GM21529 (cell line): ENCODE measurements around the gene IGSF11.
"Not testable (repeated sequence)": the region's sequence is repeated elsewhere in the genome, so short reads cannot be mapped to it uniquely, and the experiment has no call there.

Experiments
- ATAC-seq: cut with Tn5 transposase; IDR thresholded peaks from one replicate; pipeline ENCODE4 v1.9.1; 2021; ENCODE audit not compliant: unreplicated experiment

The IGSF11 gene, protein sequence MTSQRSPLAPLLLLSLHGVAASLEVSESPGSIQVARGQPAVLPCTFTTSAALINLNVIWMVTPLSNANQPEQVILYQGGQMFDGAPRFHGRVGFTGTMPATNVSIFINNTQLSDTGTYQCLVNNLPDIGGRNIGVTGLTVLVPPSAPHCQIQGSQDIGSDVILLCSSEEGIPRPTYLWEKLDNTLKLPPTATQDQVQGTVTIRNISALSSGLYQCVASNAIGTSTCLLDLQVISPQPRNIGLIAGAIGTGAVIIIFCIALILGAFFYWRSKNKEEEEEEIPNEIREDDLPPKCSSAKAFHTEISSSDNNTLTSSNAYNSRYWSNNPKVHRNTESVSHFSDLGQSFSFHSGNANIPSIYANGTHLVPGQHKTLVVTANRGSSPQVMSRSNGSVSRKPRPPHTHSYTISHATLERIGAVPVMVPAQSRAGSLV

GRCh38 chr3:119034256-119035013 lies at the start of gene IGSF11:
TSS of gene IGSF11 (minus strand) at chr3:119034846. CDS start at chr3:119034582, 264 bp downstream.
- ATAC-seq, result peak; percentile 95

- no peak for ATAC-seq
Observed at GRCh38 chr3:119080364-119080763, 45.7 kb upstream of the IGSF11 start.

DNA sequence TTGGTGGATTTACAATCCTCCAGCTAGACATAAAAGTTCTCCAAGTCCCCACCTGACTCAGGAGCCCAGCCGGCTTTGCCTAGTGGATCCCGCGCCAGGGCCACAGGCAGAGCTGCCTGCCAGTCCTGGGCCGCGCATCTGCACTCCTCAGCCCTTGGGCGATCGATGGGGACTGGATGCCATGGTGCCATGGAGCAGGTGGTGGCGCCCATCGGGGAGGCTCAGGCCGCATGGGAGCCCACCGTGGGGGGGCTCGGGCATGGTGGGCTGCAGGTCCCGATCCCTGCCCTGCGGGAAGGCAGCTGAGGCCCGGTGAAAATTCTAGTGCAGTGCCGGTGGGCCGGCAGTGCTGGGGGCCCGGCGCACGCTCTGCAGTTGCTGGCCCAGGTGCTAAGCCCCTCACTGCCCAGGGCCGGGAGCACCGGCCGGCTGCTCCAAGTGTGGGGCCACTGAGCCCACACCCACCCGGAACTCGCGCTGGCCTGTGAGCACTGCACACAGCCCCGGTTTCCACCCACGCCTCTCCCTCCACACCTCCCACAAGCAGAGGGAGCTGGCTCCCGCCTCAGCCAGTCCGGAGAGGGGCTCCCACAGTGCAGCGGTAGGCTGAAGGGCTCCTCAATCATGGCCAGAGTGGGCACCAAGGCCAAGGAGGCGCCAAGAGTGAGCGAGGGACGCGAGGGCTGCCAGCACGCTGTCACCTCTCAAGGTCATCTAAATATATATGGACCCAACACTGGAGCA lies 38.8 kb upstream of the IGSF11 start:
- ATAC-seq, result no peak

DNA sequence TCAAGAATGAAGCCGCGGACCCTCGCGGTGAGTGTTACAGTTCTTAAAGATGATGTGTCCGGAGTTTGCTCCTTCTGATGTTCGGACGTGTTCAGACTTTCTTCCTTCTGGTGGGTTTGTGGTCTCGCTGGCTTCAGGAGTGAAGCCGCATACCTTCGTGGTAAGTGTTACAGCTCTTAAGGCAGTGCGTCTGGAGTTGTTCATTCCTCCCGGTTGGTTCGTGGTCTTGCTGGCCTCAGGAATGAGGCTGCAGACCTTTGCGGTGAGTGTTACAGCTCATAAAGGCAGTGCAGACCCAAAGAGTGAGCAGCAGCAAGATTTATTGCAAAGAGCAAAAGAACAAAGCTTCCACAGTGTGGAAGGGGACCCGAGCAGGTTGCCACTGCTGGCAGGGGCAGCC lies 37.8 kb upstream of the IGSF11 start:
- not testable (repeated sequence) for ATAC-seq

DNA sequence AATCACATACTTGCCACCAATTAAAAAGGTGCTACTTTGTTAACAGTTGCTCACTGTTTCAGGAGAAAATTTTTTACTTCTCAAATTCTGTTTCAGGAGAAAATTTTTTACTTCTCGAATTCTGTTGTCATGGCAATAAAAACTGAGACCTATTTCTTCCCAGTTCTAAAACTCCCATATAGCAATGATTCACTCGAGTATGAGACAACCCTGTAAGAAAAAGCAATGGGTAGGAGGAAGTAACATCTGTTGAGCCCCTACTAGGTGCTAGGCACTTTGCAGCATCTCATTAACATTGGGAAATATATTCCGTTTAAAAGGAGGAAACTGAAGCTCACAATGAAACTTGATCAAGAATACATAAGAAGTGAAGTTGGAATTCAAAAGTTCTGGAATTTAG lies 35.1 kb upstream of the IGSF11 start:
- no peak for ATAC-seq

DNA sequence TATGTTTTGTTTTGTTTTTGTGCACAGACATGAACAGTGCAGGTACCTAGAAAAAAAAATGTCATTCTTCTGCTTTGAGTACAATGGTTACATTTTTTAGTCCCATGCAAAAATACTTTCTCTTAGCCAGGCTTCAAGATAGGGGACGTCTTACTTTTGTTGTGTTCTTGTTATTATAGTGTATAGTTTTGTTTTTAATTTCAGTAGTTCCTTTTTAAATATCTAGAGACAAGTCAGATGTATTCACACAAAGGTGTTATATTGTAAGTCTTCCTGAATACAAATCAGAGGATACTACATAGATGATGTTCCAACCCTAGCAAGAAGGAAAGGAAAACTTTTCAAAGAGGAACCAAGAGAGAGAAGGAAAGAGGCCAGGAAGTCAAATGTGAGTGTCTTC lies 28.8 kb upstream of the IGSF11 start:
- no peak for ATAC-seq

GRCh38 chr3:119062892-119063291 lies 28.2 kb upstream of the IGSF11 start:
- no peak for ATAC-seq

- ATAC-seq, result no peak
Observed at GRCh38 chr3:119044593-119044992, 9.9 kb upstream of the IGSF11 start.

DNA sequence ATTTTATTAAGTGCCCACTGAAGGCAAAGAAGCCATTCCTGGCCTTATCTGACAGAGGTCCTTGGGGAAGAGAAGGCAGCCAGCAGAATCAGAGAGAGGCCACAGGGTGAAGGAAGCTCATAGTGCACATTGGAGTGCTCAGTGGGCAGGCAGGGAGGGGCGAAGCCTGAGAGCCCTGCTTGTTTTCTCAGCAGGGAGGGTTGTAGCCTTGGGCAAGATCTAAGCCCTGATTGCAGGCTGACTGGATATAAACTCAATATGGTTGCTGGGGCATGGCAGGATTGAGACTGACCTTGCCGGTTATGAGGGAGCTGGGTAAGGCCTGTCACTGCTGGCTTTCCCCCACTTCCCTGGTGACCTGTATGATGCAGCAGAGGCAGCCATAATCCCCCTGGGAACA lies 7.5 kb upstream of the IGSF11 start:
- no peak for ATAC-seq

GRCh38 chr3:119035014-119035346 lies 334 bp upstream of the IGSF11 start:
- no peak for ATAC-seq

- ATAC-seq, result no peak
Observed at GRCh38 chr3:119033393-119034255, 1.0 kb downstream of the IGSF11 start.

- ATAC-seq, result no peak
Observed at GRCh38 chr3:119025171-119025795, 9.4 kb downstream of the IGSF11 start.

- ATAC-seq, result no peak
Observed at GRCh38 chr3:119019767-119020518, 14.7 kb downstream of the IGSF11 start.

- ATAC-seq, result no peak
Observed at GRCh38 chr3:119018690-119019463, 15.8 kb downstream of the IGSF11 start.

GRCh38 chr3:119015942-119016341 lies 18.7 kb downstream of the IGSF11 start:
- no peak for ATAC-seq

- no peak for ATAC-seq
Observed at GRCh38 chr3:119013951-119014350, 20.7 kb downstream of the IGSF11 start.

- ATAC-seq, result no peak
Observed at GRCh38 chr3:119011528-119011927, 23.1 kb downstream of the IGSF11 start.

GRCh38 chr3:118997190-118997589 lies 37.5 kb downstream of the IGSF11 start:
- no peak for ATAC-seq

DNA sequence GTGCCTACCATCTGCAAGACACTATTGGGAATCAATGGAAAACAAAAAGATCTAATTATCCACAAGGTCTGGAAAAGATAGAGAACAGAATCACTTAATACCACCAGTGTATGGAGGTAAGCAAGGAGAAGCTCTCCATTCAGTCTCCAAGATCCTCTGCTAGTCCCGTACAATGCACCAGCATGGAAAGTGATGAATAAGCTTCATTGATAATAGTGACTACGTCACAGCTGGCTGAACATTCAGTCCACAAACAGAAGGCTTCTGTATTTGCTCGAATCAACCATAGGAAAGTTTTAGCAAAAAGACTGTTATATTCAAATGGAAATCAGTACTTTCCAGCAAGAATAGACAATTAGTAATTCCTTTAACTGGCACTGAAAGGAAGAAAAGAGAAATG lies 42.9 kb downstream of the IGSF11 start:
- ATAC-seq, result no peak
